ENCODE data around the gene C1orf167.

C1orf167 gene

DNA sequence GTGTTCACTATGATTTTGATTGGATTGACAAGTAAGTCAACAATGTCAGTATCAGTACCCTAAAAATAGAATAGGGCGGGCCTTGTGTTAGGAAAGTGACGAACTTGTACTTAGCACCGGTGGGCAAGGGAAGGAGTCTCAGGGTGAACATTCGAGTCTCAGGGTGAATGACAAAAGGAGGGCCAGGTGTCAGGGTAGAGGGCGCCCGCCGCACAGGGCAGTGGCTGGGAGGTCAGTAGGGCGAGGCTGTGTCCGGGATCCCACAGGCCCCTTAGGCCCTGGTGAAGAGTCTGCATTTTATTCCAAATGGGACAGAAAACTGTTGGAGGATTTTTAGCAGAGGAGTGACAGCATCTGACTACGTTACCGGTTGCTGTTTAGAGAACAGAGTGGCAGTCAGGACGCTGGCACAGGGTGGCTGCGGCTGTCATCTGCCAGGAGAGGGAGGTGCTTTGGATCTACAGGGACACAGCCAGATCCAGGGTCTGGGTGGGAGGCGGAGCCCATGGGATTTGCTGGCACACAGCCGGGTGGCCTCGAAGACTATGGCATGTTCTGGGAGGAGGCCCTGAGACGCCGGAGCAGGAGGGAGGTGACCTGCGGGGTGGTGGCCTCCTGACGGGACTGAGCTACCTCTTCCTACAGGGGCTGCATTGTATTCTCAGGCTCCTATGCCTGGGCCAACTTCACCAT lies 15.1 kb upstream of the C1orf167 start:
- H3K27ac Mint-ChIP-seq: no peak overlapping the region
- peaks cover 4% of the 10 kb centered on the region for H3K36me3 Mint-ChIP-seq
- H3K4me1 Mint-ChIP-seq (ENCODE audit: low read depth): peaks cover 20% of the 10 kb centered on the region
- H3K9me3 Mint-ChIP-seq (ENCODE audit: low read depth): no peaks in the 10 kb centered on the region
- no peak overlapping the region for H3K4me3 Mint-ChIP-seq
- H3K27me3 Mint-ChIP-seq: no peaks in the 10 kb centered on the region

DNA sequence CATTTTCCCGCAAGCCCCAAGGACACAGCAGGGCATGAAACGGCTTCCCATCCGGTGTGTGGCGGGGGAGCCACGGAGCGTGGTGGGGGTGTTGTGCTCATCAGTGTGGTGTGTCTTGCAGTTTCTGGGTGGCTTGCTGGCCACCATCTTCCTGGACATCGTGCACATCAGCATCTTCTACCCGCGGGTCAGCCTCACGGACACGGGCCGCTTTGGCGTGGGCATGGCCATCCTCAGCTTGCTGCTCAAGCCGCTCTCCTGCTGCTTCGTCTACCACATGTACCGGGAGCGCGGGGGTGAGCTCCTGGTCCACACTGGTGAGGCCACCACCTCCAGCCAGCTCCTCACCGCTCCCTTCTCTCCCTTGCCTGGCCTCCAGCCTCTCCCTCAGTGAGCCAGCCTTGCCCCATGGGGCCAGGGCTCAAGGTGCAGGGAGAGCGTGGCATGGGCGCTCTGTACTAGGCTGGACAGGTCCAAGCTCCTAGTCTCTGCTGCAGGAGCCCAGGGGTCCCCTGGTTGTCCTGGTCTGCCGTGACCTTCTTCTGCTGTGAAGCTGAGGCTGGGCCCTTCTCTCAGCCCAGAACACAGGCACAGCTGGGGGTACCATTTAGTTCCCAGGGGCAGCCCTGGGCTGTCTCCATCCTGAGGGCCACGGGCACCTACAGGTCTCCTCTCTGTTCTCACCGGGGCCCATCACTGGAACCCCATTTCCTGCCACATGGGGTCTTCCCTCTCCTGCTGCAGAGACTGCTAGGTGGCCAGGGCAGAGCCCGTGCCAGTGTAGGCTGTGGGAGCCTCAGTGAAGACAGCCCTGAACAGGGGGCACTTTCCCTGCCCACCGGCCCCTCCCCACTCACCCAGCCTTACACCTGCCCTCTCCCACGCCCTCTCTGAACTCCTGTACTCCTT lies 13.4 kb upstream of the C1orf167 start:
- H3K4me3 Mint-ChIP-seq: no peak overlapping the region

DNA sequence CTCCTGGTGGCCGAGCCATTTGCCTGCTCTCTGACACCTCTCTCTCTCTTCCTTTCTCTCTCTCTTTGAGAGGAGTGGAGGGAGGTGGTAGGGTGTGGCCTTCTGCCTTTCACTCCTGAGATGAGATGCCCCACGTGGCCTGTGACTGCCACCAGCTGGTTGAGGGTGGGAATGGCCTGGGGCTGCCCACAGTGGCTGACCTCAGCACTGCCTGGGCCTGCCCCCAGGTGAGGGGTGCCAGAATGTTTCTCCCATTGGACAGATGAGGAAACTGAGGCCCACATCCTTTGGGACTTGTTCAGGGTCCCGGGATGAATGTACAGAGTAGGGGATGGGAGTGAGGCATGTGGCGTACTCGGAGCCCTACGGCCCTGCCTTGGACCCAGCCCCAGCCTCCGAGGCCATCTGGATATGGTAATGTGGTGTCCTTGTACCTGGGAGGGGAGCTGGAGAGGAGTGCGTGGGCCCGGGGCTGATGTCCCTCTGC lies 12.7 kb upstream of the C1orf167 start:
- Mint-ChIP-seq H3K27me3 (no peaks in the 10 kb centered on the region), H3K36me3 (peaks cover 4% of the 10 kb centered on the region), H3K4me3 (no peak overlapping the region), H3K27ac (no peak overlapping the region), H3K9me3 (ENCODE audit: low read depth) (no peaks in the 10 kb centered on the region), H3K4me1 (ENCODE audit: low read depth) (peaks cover 15% of the 10 kb centered on the region)

More for the DNA sequence above, 13.4 kb upstream of the C1orf167 start:
- no peaks in the 10 kb centered on the region for H3K27me3 Mint-ChIP-seq
- peaks cover 4% of the 10 kb centered on the region for H3K36me3 Mint-ChIP-seq
- H3K27ac Mint-ChIP-seq: no peak overlapping the region
- H3K4me1 Mint-ChIP-seq (ENCODE audit: low read depth): peaks cover 15% of the 10 kb centered on the region
- no peaks in the 10 kb centered on the region for H3K9me3 Mint-ChIP-seq (ENCODE audit: low read depth)

DNA sequence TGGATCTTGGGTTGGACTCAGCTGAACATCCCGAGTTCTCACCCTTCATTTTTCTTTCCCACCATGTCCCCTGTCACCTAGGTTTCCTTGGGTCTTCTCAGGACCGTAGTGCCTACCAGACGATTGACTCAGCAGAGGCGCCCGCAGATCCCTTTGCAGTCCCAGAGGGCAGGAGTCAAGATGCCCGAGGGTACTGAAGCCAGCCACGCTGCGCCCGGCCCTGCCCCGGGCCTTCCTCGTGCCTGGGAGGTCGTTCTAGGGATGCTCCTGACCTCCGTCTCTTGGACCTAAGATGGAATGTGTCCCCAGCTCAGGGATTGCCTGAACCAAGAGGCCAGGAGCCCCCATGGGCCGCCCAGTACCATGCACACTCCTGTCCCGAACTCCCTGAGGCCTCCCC lies 12.0 kb upstream of the C1orf167 start:
- Mint-ChIP-seq H3K4me3 (no peak overlapping the region), H3K9me3 (ENCODE audit: low read depth) (no peaks in the 10 kb centered on the region), H3K27ac (no peak overlapping the region), H3K36me3 (peaks cover 4% of the 10 kb centered on the region), H3K4me1 (ENCODE audit: low read depth) (peaks cover 13% of the 10 kb centered on the region), H3K27me3 (no peaks in the 10 kb centered on the region)

DNA sequence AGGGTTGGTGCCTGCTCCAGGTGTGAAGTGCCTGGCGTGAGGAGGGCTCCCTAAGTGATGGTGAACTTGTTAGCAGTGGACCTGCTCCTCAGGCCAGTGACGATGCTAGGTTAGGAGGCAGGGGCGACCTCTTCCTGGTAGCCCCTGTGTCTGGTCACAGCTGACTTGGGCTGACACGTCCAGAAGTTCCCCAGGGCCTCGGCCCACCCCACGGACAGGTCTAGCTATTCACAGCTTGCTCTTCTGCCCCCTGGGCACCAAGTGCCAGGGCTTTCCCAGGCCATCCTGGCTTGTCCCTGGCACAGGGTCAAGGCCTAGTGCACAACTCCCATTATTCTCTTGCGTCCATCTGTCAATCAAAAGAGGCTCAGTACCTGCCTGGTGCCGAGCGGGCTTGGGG lies 10.9 kb upstream of the C1orf167 start:
- H3K27ac Mint-ChIP-seq: no peak overlapping the region
- no peak overlapping the region for H3K4me3 Mint-ChIP-seq
- no peaks in the 10 kb centered on the region for H3K9me3 Mint-ChIP-seq (ENCODE audit: low read depth)
- H3K4me1 Mint-ChIP-seq (ENCODE audit: low read depth): peaks cover 13% of the 10 kb centered on the region
- H3K36me3 Mint-ChIP-seq: peaks cover 3% of the 10 kb centered on the region
- H3K27me3 Mint-ChIP-seq: no peaks in the 10 kb centered on the region

DNA sequence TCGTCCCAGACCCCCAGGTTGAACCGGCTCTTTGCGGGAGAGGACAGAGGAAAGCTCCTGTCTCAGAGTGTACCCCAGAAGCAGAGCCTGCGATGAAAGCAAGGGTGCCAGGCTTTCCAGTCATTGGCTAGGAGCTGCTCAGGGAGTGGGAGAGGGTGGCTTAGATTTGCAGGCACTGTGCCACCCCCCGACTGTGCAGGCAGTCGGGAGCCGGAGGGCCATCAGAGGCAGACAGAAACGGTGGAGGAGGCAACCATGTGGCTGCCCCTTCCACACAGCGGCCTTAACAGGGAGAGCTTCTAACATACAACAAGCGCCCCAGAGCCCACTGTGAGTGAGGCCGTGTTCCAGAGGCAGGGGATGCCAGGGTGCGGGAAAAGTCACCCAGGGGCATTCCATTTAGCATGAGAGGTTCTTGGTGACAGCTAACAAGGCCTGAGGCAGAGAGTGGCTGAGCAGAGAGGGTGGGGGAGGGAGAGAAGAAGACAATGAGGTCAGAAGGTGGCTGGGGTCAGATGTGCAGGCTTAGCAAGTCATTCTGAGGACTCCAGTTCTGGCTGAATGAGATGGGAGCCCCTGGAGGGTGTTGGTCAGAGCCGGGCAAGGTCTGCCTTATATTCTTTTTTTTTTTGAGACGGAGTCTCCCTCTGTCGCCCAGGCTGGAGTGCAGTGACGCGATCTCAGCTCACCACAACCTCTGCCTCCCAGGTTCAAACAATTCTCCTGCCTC lies 9.5 kb upstream of the C1orf167 start:
- H3K4me1 Mint-ChIP-seq (ENCODE audit: low read depth): peaks cover 11% of the 10 kb centered on the region
- H3K9me3 Mint-ChIP-seq (ENCODE audit: low read depth): no peaks in the 10 kb centered on the region
- H3K36me3 Mint-ChIP-seq: no peaks in the 10 kb centered on the region
- H3K4me3 Mint-ChIP-seq: no peak overlapping the region
- H3K27me3 Mint-ChIP-seq: no peaks in the 10 kb centered on the region
- no peak overlapping the region for H3K27ac Mint-ChIP-seq

DNA sequence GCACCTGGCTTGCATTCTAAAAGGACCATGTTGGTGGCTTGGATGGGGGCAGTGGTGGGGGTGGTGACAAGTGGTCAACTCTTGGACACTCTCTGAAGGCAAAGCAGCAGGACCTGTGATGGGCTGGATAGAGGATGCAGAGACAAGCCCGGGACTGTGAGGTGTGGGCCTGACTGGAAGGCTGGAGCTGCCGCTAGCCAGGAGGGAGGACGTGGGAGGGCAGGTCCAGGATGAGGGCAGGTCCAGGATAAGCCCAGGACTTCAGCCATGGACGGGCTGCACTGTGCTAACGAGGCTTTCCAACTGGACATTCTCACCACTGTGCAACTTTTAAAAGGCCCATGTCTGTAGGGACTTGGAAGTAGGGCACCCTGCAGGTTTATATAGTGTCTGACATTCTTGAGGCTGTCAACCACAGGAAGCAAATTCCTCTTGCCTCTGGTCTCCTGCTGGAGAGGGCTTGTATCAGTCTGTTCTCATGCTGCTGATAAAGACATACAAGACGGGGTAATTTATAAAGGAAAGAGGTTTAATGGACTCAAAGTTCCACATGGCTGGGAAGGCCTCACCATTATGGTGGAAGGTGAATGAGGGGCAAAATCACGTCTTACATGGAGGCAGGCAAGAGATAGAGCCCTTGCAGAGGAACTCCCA lies 8.3 kb upstream of the C1orf167 start:
- H3K4me1 Mint-ChIP-seq (ENCODE audit: low read depth): peaks cover 11% of the 10 kb centered on the region
- H3K27me3 Mint-ChIP-seq: peaks cover 2% of the 10 kb centered on the region
- H3K36me3 Mint-ChIP-seq: no peaks in the 10 kb centered on the region
- no peaks in the 10 kb centered on the region for H3K9me3 Mint-ChIP-seq (ENCODE audit: low read depth)
- H3K27ac Mint-ChIP-seq: no peak overlapping the region
- no peak overlapping the region for H3K4me3 Mint-ChIP-seq

DNA sequence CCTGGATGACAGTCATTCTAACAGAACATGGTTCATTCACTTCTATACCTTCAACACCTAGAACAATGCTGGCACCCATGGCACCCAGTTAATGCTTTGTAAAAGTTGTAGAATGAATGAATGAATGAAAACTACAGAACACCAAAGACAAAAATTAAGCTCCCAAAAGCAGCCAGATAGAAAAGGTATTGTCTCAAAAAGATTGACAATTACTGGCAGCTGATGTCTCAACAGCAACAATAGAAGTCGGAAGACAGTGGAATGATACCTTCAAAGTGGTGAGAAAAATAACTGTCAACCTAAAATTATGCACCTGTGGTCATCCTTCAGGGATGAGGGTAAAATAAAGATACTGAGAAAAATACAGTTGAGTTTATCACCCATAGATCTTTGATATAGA lies 4.9 kb upstream of the C1orf167 start:
- Mint-ChIP-seq H3K27ac (no peak overlapping the region), H3K9me3 (ENCODE audit: low read depth) (no peaks in the 10 kb centered on the region), H3K27me3 (peaks cover 2% of the 10 kb centered on the region), H3K4me3 (no peak overlapping the region), H3K36me3 (no peaks in the 10 kb centered on the region), H3K4me1 (ENCODE audit: low read depth) (peaks cover 3% of the 10 kb centered on the region)

DNA sequence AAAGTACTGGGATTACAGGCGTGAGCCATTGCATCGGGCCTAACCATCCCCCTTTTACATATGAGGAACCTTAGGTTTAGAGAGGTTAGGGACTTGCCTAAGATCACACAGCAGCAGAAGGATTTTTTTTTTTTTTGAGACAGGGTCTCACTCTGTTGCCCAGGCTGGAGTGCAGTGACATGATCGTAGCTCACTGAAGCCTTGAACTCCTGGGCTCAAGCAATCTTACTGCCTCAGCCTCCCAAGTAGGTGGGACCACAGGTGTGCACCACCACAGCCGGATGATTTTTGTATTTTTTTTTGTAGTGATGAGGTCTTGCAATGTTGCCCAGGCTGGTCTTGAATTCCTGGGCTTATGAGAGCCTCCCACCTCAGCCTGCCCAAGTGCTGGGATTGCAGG lies 2.2 kb upstream of the C1orf167 start:
- Mint-ChIP-seq H3K27me3 (peaks cover 4% of the 10 kb centered on the region), H3K36me3 (no peaks in the 10 kb centered on the region), H3K9me3 (ENCODE audit: low read depth) (no peaks in the 10 kb centered on the region), H3K27ac (no peak overlapping the region), H3K4me1 (ENCODE audit: low read depth) (no peaks in the 10 kb centered on the region), H3K4me3 (no peak overlapping the region)

DNA sequence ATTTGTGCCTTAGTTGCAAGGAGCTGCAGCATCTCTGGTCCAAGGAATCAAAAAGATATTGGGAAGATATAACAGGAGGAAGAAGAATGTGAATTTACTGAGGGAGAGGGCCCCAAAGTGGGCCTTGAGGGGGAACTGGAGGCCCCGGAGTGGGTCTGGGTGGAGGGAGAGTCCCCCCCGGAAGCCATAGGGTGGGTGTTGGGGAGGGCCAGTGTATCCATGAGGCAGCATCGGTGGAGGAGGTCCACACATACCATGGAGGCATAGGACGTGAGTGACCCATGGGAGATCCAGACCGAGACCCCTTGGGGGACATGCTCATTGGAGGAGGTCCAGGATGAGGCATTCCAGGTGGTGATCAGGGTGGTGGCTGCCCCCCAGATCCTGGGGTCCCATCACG lies 708 bp upstream of the C1orf167 start:
- Mint-ChIP-seq H3K4me3 (no peak overlapping the region), H3K36me3 (no peaks in the 10 kb centered on the region), H3K27me3 (peaks cover 4% of the 10 kb centered on the region), H3K4me1 (ENCODE audit: low read depth) (no peaks in the 10 kb centered on the region), H3K27ac (no peak overlapping the region), H3K9me3 (ENCODE audit: low read depth) (no peaks in the 10 kb centered on the region)

DNA sequence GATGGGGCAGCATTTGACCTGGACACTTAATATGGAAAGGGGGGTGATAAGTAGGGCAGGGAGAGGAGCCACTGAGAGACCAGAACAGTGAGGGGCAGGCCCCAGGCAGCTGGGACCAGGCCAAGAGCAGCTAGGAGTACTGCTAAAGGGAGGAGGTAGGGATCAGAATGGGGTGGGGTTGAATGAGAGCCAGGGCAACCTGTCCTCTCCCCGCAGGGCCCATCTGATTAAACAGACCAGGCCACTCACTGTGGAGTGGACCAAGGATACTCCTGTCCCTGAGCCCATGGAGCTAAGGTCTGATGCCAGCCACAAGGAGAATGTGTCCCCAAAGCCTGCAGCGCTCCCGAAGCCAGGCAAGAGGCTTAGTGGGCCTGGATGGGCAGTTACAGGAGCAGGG lies 2.1 kb downstream of the C1orf167 start:
- Mint-ChIP-seq H3K4me1 (ENCODE audit: low read depth) (no peaks in the 10 kb centered on the region), H3K9me3 (ENCODE audit: low read depth) (no peaks in the 10 kb centered on the region), H3K27ac (no peak overlapping the region), H3K4me3 (no peak overlapping the region), H3K27me3 (peaks cover 2% of the 10 kb centered on the region), H3K36me3 (no peaks in the 10 kb centered on the region)

DNA sequence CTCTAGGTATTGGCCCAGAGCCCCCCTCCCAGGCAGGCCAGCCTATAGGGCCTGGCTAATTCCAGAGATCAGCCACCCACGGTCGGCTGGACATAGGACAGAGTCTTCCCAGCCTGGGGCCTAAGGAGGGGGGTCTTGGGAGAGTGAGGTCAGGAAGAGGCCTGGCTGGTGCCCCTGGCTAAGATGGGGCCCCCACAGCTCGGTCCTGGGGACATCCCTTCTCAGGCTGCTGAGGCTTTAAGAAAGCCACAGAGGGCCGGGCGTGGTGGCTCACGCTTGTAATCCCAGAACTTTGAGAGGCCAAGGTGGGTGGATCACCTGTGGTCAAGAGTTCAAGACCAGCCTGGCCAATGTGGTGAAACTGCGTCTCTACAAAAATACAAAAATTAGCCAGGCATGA lies 2.5 kb downstream of the C1orf167 start:
- Mint-ChIP-seq H3K27me3 (peaks cover 2% of the 10 kb centered on the region), H3K36me3 (no peaks in the 10 kb centered on the region), H3K4me1 (ENCODE audit: low read depth) (no peaks in the 10 kb centered on the region), H3K4me3 (no peak overlapping the region), H3K9me3 (ENCODE audit: low read depth) (no peaks in the 10 kb centered on the region), H3K27ac (no peak overlapping the region)

DNA sequence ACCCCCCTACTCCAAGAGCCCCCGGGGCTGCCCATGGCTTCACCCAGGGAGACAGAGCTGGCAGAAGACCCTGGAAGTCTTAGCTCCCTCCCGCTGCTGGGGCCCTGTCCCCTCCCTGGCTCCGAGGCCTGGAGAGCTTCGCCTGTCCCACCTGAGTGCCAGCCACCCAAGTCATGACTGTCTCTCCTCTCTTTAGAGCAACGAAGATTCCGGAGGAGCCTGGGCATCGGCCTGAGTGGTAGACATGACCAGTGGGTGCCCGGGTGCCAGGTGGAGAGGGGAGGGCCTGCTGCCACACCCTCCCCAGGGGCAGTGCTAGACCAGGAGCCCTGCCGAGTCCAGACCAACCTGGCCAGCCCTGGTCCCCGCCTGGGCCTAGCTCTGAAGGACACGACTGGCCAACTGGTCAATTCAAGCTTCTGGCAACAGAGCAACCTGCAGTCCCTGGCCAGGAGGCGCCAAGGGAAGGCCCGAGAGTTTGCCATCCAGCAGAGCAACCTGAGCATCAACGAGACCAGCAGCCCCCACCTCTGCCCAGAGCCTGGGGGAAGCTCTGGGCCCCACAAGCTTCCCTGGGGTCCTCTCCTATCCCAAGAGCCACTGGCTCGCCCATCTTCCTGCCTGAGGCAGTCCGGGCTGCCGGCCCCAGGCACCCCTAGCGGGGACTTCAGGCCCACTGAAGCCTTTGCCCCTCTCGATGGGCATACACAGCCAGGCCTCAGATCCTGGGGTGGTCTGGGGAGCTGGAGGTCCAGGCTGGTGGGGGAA lies 3.9 kb downstream of the C1orf167 start:
- Mint-ChIP-seq H3K36me3 (no peaks in the 10 kb centered on the region), H3K4me3 (no peak overlapping the region), H3K27ac (no peak overlapping the region), H3K4me1 (ENCODE audit: low read depth) (no peaks in the 10 kb centered on the region), H3K27me3 (peaks cover 2% of the 10 kb centered on the region), H3K9me3 (ENCODE audit: low read depth) (no peaks in the 10 kb centered on the region)

DNA sequence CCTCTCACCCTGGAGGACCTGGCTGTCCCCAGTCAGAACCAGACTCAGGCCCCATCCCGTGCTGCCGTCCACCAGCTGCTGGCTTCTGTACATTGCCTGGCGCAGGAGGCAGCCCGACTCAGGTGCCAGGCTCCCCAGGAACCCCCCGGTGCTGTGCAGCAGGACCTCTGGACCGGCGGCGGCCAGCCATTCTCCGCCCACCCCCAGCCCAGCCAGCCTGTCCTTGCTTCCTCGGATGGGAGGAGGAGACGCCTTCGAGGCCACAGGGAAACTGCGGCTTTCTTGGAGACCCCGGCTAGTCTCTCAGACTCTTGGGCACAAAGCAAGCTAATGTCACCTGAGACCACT lies 4.4 kb downstream of the C1orf167 start:
- no peaks in the 10 kb centered on the region for H3K9me3 Mint-ChIP-seq (ENCODE audit: low read depth)
- H3K36me3 Mint-ChIP-seq: no peaks in the 10 kb centered on the region
- H3K27me3 Mint-ChIP-seq: peaks cover 2% of the 10 kb centered on the region
- no peak overlapping the region for H3K4me3 Mint-ChIP-seq
- H3K4me1 Mint-ChIP-seq (ENCODE audit: low read depth): no peaks in the 10 kb centered on the region
- H3K27ac Mint-ChIP-seq: no peak overlapping the region
